GM12864 (cell line): ENCODE measurements around the gene SEMA5B.

Experiments
- DNase-seq: peaks from one replicate; pipeline ENCODE4 v3.0.0-alpha.2; 2011; ENCODE audit warnings: low read depth
- H3K4me3 ChIP-seq: 2 replicates; pipeline ENCODE4 v1.5.1; 2011; ENCODE audit warnings: mild to moderate bottlenecking, low read depth, low read length, control low read depth
- CTCF ChIP-seq: IDR thresholded peaks from 2 replicates; pipeline ENCODE4 v1.5.1; 2011; ENCODE audit warnings: low read depth, mild to moderate bottlenecking, moderate library complexity, low read length, control low read depth, inconsistent platforms; ENCODE audit errors: missing control alignments

Gene SEMA5B

GRCh38 chr3:122992676-122993075 lies 34.9 kb downstream of the SEMA5B start:
- TF ChIP-seq CTCF = no peak
- DNase-seq = no peak
- H3K4me3 ChIP-seq = no peak overlapping the region

GRCh38 chr3:122992133-122992532 lies 35.4 kb downstream of the SEMA5B start:
- no peak for DNase-seq
- no peak overlapping the region for H3K4me3 ChIP-seq
- TF ChIP-seq CTCF = no peak

- DNase-seq = no peak
- H3K4me3 ChIP-seq = no peak overlapping the region
- no peak for TF ChIP-seq CTCF
Measured at GRCh38 chr3:122991236-122991985, 36.2 kb downstream of the SEMA5B start.

GRCh38 chr3:122989856-122990575 lies 37.5 kb downstream of the SEMA5B start:
- H3K4me3 ChIP-seq = no peak overlapping the region
- no peak for DNase-seq
- no peak for TF ChIP-seq CTCF

GRCh38 chr3:122988508-122988907 lies 39.1 kb downstream of the SEMA5B start:
- no peak for TF ChIP-seq CTCF
- H3K4me3 ChIP-seq = no peak overlapping the region
- DNase-seq = no peak

- no peak for TF ChIP-seq CTCF
Measured at GRCh38 chr3:122987736-122988319, 39.7 kb downstream of the SEMA5B start.

GRCh38 chr3:122987231-122987630 lies 40.3 kb downstream of the SEMA5B start:
- no peak for DNase-seq
- no peak overlapping the region for H3K4me3 ChIP-seq
- TF ChIP-seq CTCF = no peak

More at GRCh38 chr3:122987736-122988319, 39.7 kb downstream of the SEMA5B start:
- H3K4me3 ChIP-seq = no peak overlapping the region
- no peak for DNase-seq
